Measurements from ENCODE around the gene B3GAT1.

B3GAT1 gene

GRCh38 chr11:134376150-134376921 is 35.7 kb downstream of the B3GAT1 start:
- TF ChIP-seq, protein P1, sequence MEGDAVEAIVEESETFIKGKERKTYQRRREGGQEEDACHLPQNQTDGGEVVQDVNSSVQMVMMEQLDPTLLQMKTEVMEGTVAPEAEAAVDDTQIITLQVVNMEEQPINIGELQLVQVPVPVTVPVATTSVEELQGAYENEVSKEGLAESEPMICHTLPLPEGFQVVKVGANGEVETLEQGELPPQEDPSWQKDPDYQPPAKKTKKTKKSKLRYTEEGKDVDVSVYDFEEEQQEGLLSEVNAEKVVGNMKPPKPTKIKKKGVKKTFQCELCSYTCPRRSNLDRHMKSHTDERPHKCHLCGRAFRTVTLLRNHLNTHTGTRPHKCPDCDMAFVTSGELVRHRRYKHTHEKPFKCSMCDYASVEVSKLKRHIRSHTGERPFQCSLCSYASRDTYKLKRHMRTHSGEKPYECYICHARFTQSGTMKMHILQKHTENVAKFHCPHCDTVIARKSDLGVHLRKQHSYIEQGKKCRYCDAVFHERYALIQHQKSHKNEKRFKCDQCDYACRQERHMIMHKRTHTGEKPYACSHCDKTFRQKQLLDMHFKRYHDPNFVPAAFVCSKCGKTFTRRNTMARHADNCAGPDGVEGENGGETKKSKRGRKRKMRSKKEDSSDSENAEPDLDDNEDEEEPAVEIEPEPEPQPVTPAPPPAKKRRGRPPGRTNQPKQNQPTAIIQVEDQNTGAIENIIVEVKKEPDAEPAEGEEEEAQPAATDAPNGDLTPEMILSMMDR (IDR thresholded peaks at IDR 0.05) = no peak

DNA sequence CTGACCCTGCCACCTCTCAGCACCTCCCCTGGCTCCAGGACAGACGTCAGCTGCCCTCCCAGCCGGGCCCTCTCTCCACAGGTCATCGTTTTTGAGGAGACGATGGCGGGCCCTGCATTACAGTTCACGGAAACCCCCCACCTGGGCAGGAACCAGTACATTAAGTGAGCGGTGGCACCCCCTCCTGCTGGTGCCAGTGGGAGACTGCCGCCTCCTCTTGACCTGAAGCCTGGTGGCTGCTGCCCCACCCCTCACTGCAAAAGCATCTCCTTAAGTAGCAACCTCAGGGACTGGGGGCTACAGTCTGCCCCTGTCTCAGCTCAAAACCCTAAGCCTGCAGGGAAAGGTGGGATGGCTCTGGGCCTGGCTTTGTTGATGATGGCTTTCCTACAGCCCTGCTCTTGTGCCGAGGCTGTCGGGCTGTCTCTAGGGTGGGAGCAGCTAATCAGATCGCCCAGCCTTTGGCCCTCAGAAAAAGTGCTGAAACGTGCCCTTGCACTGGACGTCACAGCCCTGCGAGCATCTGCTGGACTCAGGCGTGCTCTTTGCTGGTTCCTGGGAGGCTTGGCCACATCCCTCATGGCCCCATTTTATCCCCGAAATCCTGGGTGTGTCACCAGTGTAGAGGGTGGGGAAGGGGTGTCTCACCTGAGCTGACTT is 37.0 kb downstream of the B3GAT1 start:
- TF ChIP-seq, protein P1 (IDR thresholded peaks at IDR 0.05) = no peak

GRCh38 chr11:134374171-134374570 is 37.9 kb downstream of the B3GAT1 start:
- TF ChIP-seq, protein P1 (IDR thresholded peaks at IDR 0.05) = no peak

DNA sequence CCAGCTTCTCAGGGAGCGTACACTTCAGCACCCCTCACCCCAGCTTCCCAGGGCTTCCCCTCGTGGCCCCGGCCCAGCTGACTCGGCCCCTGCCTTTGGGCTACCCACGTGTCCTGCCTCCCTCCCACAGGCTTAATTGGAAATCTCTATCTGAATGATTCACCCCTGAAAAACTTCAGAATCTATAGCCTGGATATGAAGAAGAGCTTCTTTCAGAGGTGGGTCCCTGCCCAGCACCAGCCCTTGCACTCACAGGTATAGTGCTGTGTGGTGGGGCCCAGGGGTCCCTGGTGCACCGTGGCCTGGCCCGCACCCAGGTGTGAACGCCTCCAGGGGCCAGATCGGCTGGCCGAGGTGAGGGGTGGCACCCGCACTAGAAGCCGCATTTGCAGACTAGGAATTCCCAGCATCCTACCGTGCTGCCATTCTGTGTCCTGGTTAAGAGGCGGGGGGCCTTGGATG is 38.4 kb downstream of the B3GAT1 start:
- TF ChIP-seq, protein P1 (IDR thresholded peaks at IDR 0.05) = no peak

DNA sequence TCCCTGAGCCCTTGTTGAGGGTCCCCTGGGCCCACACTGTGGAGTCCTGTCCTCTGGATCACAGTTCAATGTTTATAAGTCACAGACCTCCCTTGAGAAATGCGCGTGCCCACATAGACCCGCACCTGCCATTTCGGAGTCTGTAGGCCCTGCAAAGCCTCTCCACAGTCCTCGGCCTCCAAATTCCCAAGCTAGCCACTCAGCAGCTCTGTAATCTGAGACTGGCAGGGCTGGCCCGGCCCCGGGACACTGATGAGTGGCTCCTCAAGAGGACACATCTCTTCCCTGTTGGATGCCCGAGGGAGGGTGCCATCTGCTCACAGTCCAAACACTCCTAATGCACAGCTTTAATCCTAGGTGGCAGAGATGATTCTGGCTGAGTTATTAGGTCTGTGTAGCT is 39.1 kb downstream of the B3GAT1 start:
- TF ChIP-seq, protein P1 (IDR thresholded peaks at IDR 0.05) = no peak

DNA sequence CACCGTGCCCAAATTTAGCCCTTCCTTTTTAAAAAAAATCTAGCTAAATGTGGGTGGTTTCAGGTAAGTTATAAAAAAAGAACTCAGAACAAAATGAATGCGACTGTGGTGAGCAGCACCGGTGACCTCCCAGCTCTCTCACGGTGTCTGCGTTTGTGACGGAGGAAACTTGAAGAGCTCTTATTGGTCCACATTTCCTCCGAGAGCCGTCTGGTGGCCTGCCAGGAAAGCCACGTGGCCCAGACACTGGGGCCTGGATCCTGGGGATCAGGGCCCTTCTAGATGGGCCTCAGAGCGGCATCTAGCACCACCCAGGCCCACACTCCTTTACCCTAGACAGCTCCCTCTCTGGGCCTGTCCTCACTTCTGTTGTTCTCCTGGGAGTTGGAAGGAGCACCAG is 39.5 kb downstream of the B3GAT1 start:
- TF ChIP-seq, protein P1 (IDR thresholded peaks at IDR 0.05) = no peak

- TF ChIP-seq, protein P1 (IDR thresholded peaks at IDR 0.05) = no peak
Observed at GRCh38 chr11:134371436-134372185, 40.4 kb downstream of the B3GAT1 start.
